ENCODE results near the gene ZBTB2.

The ZBTB2 gene

GRCh38 chr6:151391471-151392413 lies at the start of gene ZBTB2:
ZBTB2 (minus strand) TSS chr6:151391559; CDS start chr6:151373637, 17,922 bp downstream.
- peak; percentile 76 for DNase-seq (ENCODE audit: extremely low read depth, insufficient read length)
- H3K36me3 ChIP-seq (ENCODE audit: control insufficient read depth, insufficient read depth, low read length): no peaks in the 10 kb centered on the region; the same call in none of the 2 replicates
- no peak for TF ChIP-seq CTCF (IDR thresholded peaks at IDR 0.05; ENCODE audit: insufficient read depth, low read length, poor library complexity, severe bottlenecking)

GRCh38 chr6:151440930-151441329 lies 49.6 kb upstream of the ZBTB2 start:
- TF ChIP-seq CTCF (IDR thresholded peaks at IDR 0.05; ENCODE audit: insufficient read depth, low read length, poor library complexity, severe bottlenecking): peak; percentile 44
- peaks cover 2% of the 10 kb centered on the region for H3K36me3 ChIP-seq (ENCODE audit: control insufficient read depth, insufficient read depth, low read length)
- DNase-seq (ENCODE audit: extremely low read depth, insufficient read length): no peak

More at GRCh38 chr6:151391471-151392413, at the start of gene ZBTB2:
- Histone ChIP-seq H3K27me3 (replicated peaks; ENCODE audit: control insufficient read depth, insufficient read depth, low read length) (no peaks in the 10 kb centered on the region), H3K4me3 (replicated peaks; ENCODE audit: low read depth, low read length) (peak within 1 kb of the TSS; percentile 88)

GRCh38 chr6:151440498-151440897 lies 49.1 kb upstream of the ZBTB2 start:
- Histone ChIP-seq H3K36me3 (ENCODE audit: control insufficient read depth, insufficient read depth, low read length) (peaks cover 2% of the 10 kb centered on the region), H3K27me3 (replicated peaks; ENCODE audit: control insufficient read depth, insufficient read depth, low read length) (no peaks in the 10 kb centered on the region), H3K4me3 (replicated peaks; ENCODE audit: low read depth, low read length) (peak overlapping the region; percentile 14)
- no peak for TF ChIP-seq CTCF (IDR thresholded peaks at IDR 0.05; ENCODE audit: insufficient read depth, low read length, poor library complexity, severe bottlenecking)
- no peak for DNase-seq (ENCODE audit: extremely low read depth, insufficient read length)

More at GRCh38 chr6:151440930-151441329, 49.6 kb upstream of the ZBTB2 start:
- Histone ChIP-seq H3K27me3 (replicated peaks; ENCODE audit: control insufficient read depth, insufficient read depth, low read length) (no peaks in the 10 kb centered on the region), H3K4me3 (replicated peaks; ENCODE audit: low read depth, low read length) (peak overlapping the region; percentile 14)

- no peak for DNase-seq (ENCODE audit: extremely low read depth, insufficient read length)
- Histone ChIP-seq H3K4me3 (replicated peaks; ENCODE audit: low read depth, low read length) (no peak overlapping the region), H3K27me3 (replicated peaks; ENCODE audit: control insufficient read depth, insufficient read depth, low read length) (no peaks in the 10 kb centered on the region), H3K36me3 (ENCODE audit: control insufficient read depth, insufficient read depth, low read length) (peaks cover 2% of the 10 kb centered on the region)
- no peak for TF ChIP-seq CTCF (IDR thresholded peaks at IDR 0.05; ENCODE audit: insufficient read depth, low read length, poor library complexity, severe bottlenecking)
Observed at GRCh38 chr6:151437401-151437800, 46.0 kb upstream of the ZBTB2 start.

GRCh38 chr6:151436802-151437201 lies 45.4 kb upstream of the ZBTB2 start:
- no peak overlapping the region for H3K4me3 ChIP-seq (replicated peaks; ENCODE audit: low read depth, low read length)
- TF ChIP-seq CTCF (IDR thresholded peaks at IDR 0.05; ENCODE audit: insufficient read depth, low read length, poor library complexity, severe bottlenecking): no peak
- H3K36me3 ChIP-seq (ENCODE audit: control insufficient read depth, insufficient read depth, low read length): peaks cover 2% of the 10 kb centered on the region
- H3K27me3 ChIP-seq (replicated peaks; ENCODE audit: control insufficient read depth, insufficient read depth, low read length): no peaks in the 10 kb centered on the region
- no peak for DNase-seq (ENCODE audit: extremely low read depth, insufficient read length)

Data from GM06990 (cell line).